ENCODE results near the gene FBXW5. TPM values are rescaled to one million over a fixed set of nuclear protein-coding genes. Genes with fewer than 3 reads are reported as not detected.

Gene FBXW5
- total and polyA plus RNA-seq, 10 of the 15 experiments (the other 5 are each of a cell fraction or from before 2014, with no cell fraction given) = 0.21 to 97.3 (median 44.5) TPM

DNA sequence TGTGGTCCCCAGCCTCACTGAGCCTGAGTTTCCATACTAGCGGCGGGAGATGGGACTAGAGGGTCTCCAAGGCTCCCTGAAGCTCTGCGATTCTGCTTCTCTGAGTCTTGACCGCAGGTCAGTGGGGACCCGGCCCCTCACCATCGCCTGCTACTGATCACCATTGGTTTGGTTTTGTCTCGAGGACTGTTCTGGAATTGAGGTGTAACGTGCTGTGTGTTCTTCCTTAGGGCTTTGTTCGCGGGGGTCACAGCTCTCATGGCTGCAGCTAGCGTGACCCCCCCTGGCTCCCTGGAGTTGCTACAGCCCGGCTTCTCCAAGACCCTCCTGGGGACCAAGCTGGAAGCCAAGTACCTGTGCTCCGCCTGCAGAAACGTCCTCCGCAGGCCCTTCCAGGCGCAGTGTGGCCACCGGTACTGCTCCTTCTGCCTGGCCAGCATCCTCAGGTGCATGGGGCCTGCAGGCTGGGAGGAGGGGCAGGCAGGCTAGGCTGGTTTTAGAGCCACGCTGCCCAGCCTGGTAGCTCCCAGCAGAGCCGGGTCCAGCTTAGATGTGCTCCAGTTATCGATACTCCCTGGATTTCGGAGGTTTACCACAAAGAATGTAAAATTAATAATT, 45.9 kb downstream of the FBXW5 start:
- BruUV-seq (replicated peaks) = no TSS peak
- H3K36me3 ChIP-seq (ENCODE audit: control insufficient read depth in 2 of 2, insufficient read depth in 2 of 2, low read length in 1 of 2) = peaks cover 17 to 31% of the 10 kb centered on the region in 2 experiments
- H3K4me2 ChIP-seq (ENCODE audit: control insufficient read depth, insufficient read depth) = peak overlapping the region; percentile 49
- in situ Hi-C loops (cut with MboI) = no loop called here
- ATAC-seq (no peak), DNase-seq (ENCODE audit: low read depth, low spot score) (no peak), FAIRE-seq (no peak)
- no peaks in the 10 kb centered on the region for H3K27me3 ChIP-seq (replicated peaks in 1 of 2; ENCODE audit: control insufficient read depth in 2 of 2, insufficient read depth in 2 of 2, low read length in 1 of 2)
- H3K9me3 ChIP-seq (replicated peaks; ENCODE audit: control insufficient read depth, insufficient read depth, low read length) = no peaks in the 10 kb centered on the region
- H4K20me1 ChIP-seq (ENCODE audit: control insufficient read depth, insufficient read depth) = no peaks in the 10 kb centered on the region
- peaks cover 65% of the 10 kb centered on the region for H3K4me1 ChIP-seq (ENCODE audit: control insufficient read depth, insufficient read depth, low read length)
- H3K4me3 ChIP-seq = no peak overlapping the region; the same call in 1 of the 2 replicates
- ChIA-PET RAD21 (ENCODE audit: unreplicated experiment) (interaction anchor here (0.9 to 3.5 kb wide), 6 partner anchors 9 to 188 kb away, joined by 3 to 18 read pairs (median 5); partner anchors contain the start of genes AJM1, FBXW5, MAN1B1 and TRAF2), CTCF (interaction anchor here (0.7 to 3.1 kb wide), 12 partner anchors 11 to 112 kb away, joined by 3 to 20 read pairs (median 4); partner anchors contain the start of genes AJM1, TMEM141 and TRAF2), POLR2A (interaction anchor here (0.6 to 1.4 kb wide), 4 partner anchors 13 to 82 kb away, joined by 3 to 4 read pairs (median 3); partner anchors contain the start of gene TRAF2), SMC1A (ENCODE audit: uncharacterized antibody, unreplicated experiment) (interaction anchor here (7.5 kb wide), 1 partner anchor 14 kb away, joined by 70 read pairs; the partner anchor contains the start of gene TRAF2)
- H3K9ac ChIP-seq (ENCODE audit: control insufficient read depth, insufficient read depth, low read length) = no peak overlapping the region; the same call in 1 of the 2 replicates
- H3K27ac ChIP-seq (ENCODE audit: control insufficient read depth, insufficient read depth) = peak overlapping the region; percentile 34
- peaks cover 58% of the 10 kb centered on the region for H3K79me2 ChIP-seq (ENCODE audit: control insufficient read depth, insufficient read depth, low read length)
- WGBS (ENCODE audit: insufficient coverage, insufficient replicate concordance, low lambda C conversion rate, missing lambda C conversion rate) = 88% methylated on average over 21 of the region's 21 CpGs
- intact Hi-C loops (cut with micrococcal nuclease; ENCODE audit: unreplicated experiment) = no loop called here
- TF ChIP-seq, protein P1, sequence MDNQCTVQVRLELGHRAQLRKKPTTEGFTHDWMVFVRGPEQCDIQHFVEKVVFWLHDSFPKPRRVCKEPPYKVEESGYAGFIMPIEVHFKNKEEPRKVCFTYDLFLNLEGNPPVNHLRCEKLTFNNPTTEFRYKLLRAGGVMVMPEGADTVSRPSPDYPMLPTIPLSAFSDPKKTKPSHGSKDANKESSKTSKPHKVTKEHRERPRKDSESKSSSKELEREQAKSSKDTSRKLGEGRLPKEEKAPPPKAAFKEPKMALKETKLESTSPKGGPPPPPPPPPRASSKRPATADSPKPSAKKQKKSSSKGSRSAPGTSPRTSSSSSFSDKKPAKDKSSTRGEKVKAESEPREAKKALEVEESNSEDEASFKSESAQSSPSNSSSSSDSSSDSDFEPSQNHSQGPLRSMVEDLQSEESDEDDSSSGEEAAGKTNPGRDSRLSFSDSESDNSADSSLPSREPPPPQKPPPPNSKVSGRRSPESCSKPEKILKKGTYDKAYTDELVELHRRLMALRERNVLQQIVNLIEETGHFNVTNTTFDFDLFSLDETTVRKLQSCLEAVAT (IDR thresholded peaks at IDR 0.05) = 0 out of 2 replicates have a peak, but pooled peaks have one; percentile 47
- no peak for TF ChIP-seq SUPT20H (IDR thresholded peaks at IDR 0.05; ENCODE audit: borderline replicate concordance, control insufficient read depth, low read depth, low read length)
- no peak for TF ChIP-seq RFX5 (IDR thresholded peaks at IDR 0.05; ENCODE audit: low read depth, low read length)
- TF ChIP-seq, protein P2, sequence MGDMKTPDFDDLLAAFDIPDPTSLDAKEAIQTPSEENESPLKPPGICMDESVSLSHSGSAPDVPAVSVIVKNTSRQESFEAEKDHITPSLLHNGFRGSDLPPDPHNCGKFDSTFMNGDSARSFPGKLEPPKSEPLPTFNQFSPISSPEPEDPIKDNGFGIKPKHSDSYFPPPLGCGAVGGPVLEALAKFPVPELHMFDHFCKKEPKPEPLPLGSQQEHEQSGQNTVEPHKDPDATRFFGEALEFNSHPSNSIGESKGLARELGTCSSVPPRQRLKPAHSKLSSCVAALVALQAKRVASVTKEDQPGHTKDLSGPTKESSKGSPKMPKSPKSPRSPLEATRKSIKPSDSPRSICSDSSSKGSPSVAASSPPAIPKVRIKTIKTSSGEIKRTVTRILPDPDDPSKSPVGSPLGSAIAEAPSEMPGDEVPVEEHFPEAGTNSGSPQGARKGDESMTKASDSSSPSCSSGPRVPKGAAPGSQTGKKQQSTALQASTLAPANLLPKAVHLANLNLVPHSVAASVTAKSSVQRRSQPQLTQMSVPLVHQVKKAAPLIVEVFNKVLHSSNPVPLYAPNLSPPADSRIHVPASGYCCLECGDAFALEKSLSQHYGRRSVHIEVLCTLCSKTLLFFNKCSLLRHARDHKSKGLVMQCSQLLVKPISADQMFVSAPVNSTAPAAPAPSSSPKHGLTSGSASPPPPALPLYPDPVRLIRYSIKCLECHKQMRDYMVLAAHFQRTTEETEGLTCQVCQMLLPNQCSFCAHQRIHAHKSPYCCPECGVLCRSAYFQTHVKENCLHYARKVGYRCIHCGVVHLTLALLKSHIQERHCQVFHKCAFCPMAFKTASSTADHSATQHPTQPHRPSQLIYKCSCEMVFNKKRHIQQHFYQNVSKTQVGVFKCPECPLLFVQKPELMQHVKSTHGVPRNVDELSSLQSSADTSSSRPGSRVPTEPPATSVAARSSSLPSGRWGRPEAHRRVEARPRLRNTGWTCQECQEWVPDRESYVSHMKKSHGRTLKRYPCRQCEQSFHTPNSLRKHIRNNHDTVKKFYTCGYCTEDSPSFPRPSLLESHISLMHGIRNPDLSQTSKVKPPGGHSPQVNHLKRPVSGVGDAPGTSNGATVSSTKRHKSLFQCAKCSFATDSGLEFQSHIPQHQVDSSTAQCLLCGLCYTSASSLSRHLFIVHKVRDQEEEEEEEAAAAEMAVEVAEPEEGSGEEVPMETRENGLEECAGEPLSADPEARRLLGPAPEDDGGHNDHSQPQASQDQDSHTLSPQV (IDR thresholded peaks at IDR 0.05) = no peak
- no peak for TF ChIP-seq POLR2AphosphoS2 (IDR thresholded peaks at IDR 0.05; ENCODE audit: low read depth, low read length)
- TF ChIP-seq, protein P3, sequence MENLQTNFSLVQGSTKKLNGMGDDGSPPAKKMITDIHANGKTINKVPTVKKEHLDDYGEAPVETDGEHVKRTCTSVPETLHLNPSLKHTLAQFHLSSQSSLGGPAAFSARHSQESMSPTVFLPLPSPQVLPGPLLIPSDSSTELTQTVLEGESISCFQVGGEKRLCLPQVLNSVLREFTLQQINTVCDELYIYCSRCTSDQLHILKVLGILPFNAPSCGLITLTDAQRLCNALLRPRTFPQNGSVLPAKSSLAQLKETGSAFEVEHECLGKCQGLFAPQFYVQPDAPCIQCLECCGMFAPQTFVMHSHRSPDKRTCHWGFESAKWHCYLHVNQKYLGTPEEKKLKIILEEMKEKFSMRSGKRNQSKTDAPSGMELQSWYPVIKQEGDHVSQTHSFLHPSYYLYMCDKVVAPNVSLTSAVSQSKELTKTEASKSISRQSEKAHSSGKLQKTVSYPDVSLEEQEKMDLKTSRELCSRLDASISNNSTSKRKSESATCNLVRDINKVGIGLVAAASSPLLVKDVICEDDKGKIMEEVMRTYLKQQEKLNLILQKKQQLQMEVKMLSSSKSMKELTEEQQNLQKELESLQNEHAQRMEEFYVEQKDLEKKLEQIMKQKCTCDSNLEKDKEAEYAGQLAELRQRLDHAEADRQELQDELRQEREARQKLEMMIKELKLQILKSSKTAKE (IDR thresholded peaks at IDR 0.05; ENCODE audit: low read depth, poor library complexity, severe bottlenecking) = no peak
- TF ChIP-seq ZNF207 (IDR thresholded peaks at IDR 0.05; ENCODE audit: borderline replicate concordance) = no peak
- TF ChIP-seq RBBP5 (conservative IDR thresholded peaks at IDR 0.05) = no peak
- TF ChIP-seq, protein P4, sequence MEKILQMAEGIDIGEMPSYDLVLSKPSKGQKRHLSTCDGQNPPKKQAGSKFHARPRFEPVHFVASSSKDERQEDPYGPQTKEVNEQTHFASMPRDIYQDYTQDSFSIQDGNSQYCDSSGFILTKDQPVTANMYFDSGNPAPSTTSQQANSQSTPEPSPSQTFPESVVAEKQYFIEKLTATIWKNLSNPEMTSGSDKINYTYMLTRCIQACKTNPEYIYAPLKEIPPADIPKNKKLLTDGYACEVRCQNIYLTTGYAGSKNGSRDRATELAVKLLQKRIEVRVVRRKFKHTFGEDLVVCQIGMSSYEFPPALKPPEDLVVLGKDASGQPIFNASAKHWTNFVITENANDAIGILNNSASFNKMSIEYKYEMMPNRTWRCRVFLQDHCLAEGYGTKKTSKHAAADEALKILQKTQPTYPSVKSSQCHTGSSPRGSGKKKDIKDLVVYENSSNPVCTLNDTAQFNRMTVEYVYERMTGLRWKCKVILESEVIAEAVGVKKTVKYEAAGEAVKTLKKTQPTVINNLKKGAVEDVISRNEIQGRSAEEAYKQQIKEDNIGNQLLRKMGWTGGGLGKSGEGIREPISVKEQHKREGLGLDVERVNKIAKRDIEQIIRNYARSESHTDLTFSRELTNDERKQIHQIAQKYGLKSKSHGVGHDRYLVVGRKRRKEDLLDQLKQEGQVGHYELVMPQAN (conservative IDR thresholded peaks at IDR 0.05) = no peak
- no peak overlapping the region for H2AFZ ChIP-seq (ENCODE audit: control insufficient read depth, low read depth, low read length)
